Left ventricle myocardium inferior (tissue), 1 donor: Measurements from ENCODE around the gene RASAL2. TPM values are rescaled to one million over a fixed set of nuclear protein-coding genes. Genes with fewer than 3 reads are reported as not detected.

Experiments
- DNase-seq: peaks from one replicate; pipeline ENCODE4 v3.0.0-alpha.2; 2020
- H3K27ac ChIP-seq: fragments of 200-600 bp; replicated peaks from 2 replicates; pipeline ENCODE4 v1.8.0; 2021
- H3K27me3 ChIP-seq: fragments of 200-600 bp; 2 replicates; pipeline ENCODE4 v1.8.0; 2021; ENCODE audit warnings: low read depth
- H3K36me3 ChIP-seq: fragments of 200-600 bp; 2 replicates; pipeline ENCODE4 v1.8.0; 2021
- H3K4me1 ChIP-seq: fragments of 200-600 bp; 2 replicates; pipeline ENCODE4 v1.8.0; 2021
- H3K4me3 ChIP-seq: fragments of 200-600 bp; 2 replicates; pipeline ENCODE4 v1.8.0; 2021; ENCODE audit warnings: mild to moderate bottlenecking, moderate library complexity
- H3K9me3 ChIP-seq: fragments of 200-600 bp; replicated peaks from 2 replicates; pipeline ENCODE4 v1.8.0; 2021
- CTCF ChIP-seq: fragments of 200-600 bp; IDR thresholded peaks from 2 replicates; pipeline ENCODE4 v1.8.0; 2021; ENCODE audit warnings: antibody characterized with exemption, mild to moderate bottlenecking, borderline replicate concordance
- intact Hi-C: fragments of 100-400 bp; cut with micrococcal nuclease; formaldehyde crosslinking; loops from one replicate; pipeline ENCODE4 v1.11.0; 2022
- total RNA-seq: library from RNA; stranded (reverse); fragmentation: NEBNext Ultra II Directional; extraction: Animal tissue kit (Norgen Biotek cat#: 25700); gene quantifications from one replicate; pipeline ENCODE4 v1.2.1, GENCODE V29; 2021
- donor health status: DM: no; HTN: yes; CAD: no; lungs with severe emphysema.

The RASAL2 gene
- total RNA-seq, 1 donor from 2014 or later, result 28.3 TPM

DNA sequence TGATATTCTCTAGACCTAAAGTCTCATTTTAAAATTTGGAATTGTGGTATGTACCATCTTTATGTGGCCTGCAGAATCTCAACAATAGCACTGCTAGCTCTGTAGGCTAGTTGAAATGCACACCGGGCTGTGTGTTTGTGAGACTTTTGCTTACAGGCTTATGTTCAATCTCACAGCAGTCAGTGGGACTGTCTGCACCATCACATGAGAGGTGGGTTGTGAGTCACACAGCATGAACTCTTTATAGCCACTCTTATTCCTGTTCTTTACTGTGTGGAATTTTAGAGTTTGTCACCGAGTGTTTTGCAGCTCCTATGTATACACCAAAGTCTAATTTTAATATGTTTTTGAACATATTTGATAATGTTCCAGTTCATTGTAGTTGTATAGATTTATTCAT lies 74.6 kb downstream of the RASAL2 start:
- intact Hi-C loops, result no loop called here
- H3K36me3 ChIP-seq, result no peaks in the 10 kb centered on the region
- H3K4me3 ChIP-seq, result no peak overlapping the region
- no peaks in the 10 kb centered on the region for H3K9me3 ChIP-seq
- H3K27me3 ChIP-seq, result no peaks in the 10 kb centered on the region
- no peak overlapping the region for H3K27ac ChIP-seq
- TF ChIP-seq CTCF, result no peak
- no peak for DNase-seq
- H3K4me1 ChIP-seq, result peaks cover 66% of the 10 kb centered on the region

DNA sequence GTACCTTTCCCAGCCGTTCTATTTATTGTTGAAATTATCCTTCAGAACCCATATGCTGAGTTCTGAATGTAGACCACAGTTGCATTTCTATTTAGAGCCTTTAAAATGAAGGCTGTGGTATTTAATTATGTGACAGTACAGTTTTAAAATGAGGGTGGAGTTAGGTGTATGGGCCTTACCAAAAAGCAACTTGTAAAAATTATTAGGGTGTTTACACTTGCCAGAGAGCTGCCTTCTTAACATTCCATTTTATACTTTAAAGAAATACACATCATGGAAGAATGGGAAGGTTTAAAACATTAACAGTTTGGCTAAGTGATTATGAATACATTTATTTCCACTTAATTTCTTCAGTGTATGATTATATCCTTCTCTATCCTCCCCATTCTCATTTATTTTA lies 75.7 kb downstream of the RASAL2 start:
- no peak for DNase-seq
- Histone ChIP-seq H3K36me3 (no peaks in the 10 kb centered on the region), H3K27me3 (no peaks in the 10 kb centered on the region), H3K4me3 (no peak overlapping the region), H3K27ac (no peak overlapping the region), H3K9me3 (no peaks in the 10 kb centered on the region), H3K4me1 (peaks cover 77% of the 10 kb centered on the region)
- TF ChIP-seq CTCF, result no peak
- intact Hi-C loops, result no loop called here

DNA sequence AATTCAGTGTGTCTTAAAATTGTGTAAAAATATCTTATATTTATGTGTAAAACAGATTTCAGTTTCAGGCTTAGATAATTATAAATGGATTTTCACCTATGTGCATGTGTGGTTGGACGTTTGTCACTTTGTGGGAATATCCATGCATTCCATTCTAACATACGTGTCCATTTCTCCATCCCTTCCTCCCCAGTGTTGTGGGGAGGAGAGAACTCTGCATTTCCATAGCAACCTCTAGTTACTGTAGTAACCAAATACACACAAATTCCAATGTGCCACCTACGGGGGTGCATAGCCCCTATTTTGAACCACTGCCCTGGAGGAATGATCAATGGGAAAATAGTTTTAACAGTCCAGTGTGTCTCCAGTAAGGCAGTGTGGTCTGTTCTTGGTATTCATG lies 79.0 kb downstream of the RASAL2 start:
- H3K4me3 ChIP-seq, result no peak overlapping the region
- TF ChIP-seq CTCF, result no peak
- no peaks in the 10 kb centered on the region for H3K36me3 ChIP-seq
- peaks cover 67% of the 10 kb centered on the region for H3K4me1 ChIP-seq
- no peaks in the 10 kb centered on the region for H3K27me3 ChIP-seq
- intact Hi-C loops, result no loop called here
- no peak for DNase-seq
- no peak overlapping the region for H3K27ac ChIP-seq
- H3K9me3 ChIP-seq, result no peaks in the 10 kb centered on the region

GRCh38 chr1:178174539-178174938 lies 80.6 kb downstream of the RASAL2 start:
- Histone ChIP-seq H3K36me3 (no peaks in the 10 kb centered on the region), H3K4me1 (peaks cover 56% of the 10 kb centered on the region), H3K27ac (peak overlapping the region; percentile 68), H3K27me3 (no peaks in the 10 kb centered on the region), H3K4me3 (peak overlapping the region; percentile 13), H3K9me3 (no peaks in the 10 kb centered on the region)
- no peak for TF ChIP-seq CTCF
- intact Hi-C loops, result no loop called here
- no peak for DNase-seq

GRCh38 chr1:178180405-178180804 lies 86.5 kb downstream of the RASAL2 start:
- H3K27ac ChIP-seq, result no peak overlapping the region

More at GRCh38 chr1:178180405-178180804, 86.5 kb downstream of the RASAL2 start:
- Histone ChIP-seq H3K36me3 (no peaks in the 10 kb centered on the region), H3K4me3 (no peak overlapping the region), H3K4me1 (peaks cover 15% of the 10 kb centered on the region), H3K27me3 (no peaks in the 10 kb centered on the region), H3K9me3 (no peaks in the 10 kb centered on the region)
- DNase-seq, result no peak
- intact Hi-C loops, result no loop called here
- no peak for TF ChIP-seq CTCF
